ENCODE measurements around the gene JADE1. TPM values are rescaled to one million over a fixed set of nuclear protein-coding genes. Genes with fewer than 3 reads are reported as not detected.

Gene JADE1
- total RNA-seq, 6 donors from 2014 or later = 26.2 to 46.5 (median 38.1) TPM

DNA sequence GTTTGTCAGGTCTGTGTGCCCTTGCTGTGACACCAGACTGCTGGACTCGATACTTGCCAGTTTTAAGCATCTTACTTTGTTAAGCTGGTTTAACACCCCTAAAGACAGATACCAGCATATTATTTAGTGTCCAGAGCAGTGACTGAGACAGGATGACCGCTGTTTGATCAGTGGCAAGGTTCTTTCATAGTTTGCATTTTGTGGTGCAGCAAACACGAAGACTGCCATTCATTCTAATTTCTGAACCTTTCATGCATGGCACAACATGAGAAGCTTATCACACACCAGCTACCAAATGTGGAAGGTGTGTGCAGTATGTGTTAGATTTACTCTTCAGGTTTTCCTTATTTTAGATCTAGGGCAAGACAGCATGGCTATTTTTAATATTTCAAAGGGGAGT, 28.2 kb downstream of the JADE1 start:
- Histone ChIP-seq H3K27ac (no peak overlapping the region), H3K36me3 (peaks cover 0 to 36% (median 10%) of the 10 kb centered on the region in 4 donors), H3K4me1 (peaks cover 14 to 35% (median 31%) of the 10 kb centered on the region in 4 donors), H3K27me3 (no peaks in the 10 kb centered on the region), H3K9me3 (no peaks in the 10 kb centered on the region), H3K4me3 (no peak overlapping the region)
- TF ChIP-seq, protein P1, sequence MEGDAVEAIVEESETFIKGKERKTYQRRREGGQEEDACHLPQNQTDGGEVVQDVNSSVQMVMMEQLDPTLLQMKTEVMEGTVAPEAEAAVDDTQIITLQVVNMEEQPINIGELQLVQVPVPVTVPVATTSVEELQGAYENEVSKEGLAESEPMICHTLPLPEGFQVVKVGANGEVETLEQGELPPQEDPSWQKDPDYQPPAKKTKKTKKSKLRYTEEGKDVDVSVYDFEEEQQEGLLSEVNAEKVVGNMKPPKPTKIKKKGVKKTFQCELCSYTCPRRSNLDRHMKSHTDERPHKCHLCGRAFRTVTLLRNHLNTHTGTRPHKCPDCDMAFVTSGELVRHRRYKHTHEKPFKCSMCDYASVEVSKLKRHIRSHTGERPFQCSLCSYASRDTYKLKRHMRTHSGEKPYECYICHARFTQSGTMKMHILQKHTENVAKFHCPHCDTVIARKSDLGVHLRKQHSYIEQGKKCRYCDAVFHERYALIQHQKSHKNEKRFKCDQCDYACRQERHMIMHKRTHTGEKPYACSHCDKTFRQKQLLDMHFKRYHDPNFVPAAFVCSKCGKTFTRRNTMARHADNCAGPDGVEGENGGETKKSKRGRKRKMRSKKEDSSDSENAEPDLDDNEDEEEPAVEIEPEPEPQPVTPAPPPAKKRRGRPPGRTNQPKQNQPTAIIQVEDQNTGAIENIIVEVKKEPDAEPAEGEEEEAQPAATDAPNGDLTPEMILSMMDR (IDR thresholded peaks at IDR 0.05) = no peak
- TF ChIP-seq POLR2AphosphoS5 (IDR thresholded peaks at IDR 0.05) = no peak
- no peak for TF ChIP-seq EP300 (IDR thresholded peaks at IDR 0.05)
- no peak for TF ChIP-seq POLR2A (IDR thresholded peaks at IDR 0.05)
- ATAC-seq (ENCODE audit: low FRiP score in 2 of 2) (no peak), DNase-seq (no peak)
- WGBS, 2 donors = 91 to 92% methylated on average over 3 of the region's 3 CpGs

DNA sequence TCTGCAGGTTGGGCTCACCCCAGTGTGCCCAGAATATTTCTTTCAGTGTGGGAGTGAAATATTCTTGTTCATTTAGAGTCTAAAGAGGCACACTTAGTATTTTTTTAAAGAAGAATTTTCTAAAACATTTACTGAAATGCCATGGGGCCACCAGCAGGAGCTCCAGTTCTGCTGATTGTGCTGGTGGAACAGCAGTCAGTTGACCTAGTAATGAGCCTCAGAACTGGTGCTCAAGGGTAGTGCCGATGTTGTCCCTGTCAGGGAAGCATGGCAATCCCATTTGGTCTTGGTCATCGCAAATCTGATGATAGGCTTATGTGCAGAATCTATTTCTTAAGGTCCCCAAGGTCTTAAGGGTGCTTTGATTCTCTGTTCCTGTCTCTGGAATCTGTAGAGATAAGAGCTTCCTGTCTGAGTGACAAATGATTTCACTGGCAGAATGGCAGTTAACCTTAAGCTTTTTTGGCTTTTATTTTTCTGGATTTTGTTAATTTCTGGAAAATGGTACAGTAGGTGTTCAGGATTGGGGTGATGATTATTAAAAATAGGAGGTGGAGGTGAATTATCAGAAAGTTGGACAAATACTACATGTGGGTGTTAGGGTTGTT, 31.3 kb downstream of the JADE1 start:
- TF ChIP-seq, protein P1 (IDR thresholded peaks at IDR 0.05) = no peak
- no peak for TF ChIP-seq POLR2AphosphoS5 (IDR thresholded peaks at IDR 0.05)
- no peak for TF ChIP-seq POLR2A (IDR thresholded peaks at IDR 0.05)
- no peak for TF ChIP-seq EP300 (IDR thresholded peaks at IDR 0.05)
- Histone ChIP-seq H3K27ac (no peak overlapping the region), H3K4me3 (no peak overlapping the region), H3K27me3 (no peaks in the 10 kb centered on the region), H3K4me1 (peaks cover 25 to 38% (median 29%) of the 10 kb centered on the region in 4 donors), H3K9me3 (no peaks in the 10 kb centered on the region), H3K36me3 (peaks cover 0 to 40% (median 9%) of the 10 kb centered on the region in 4 donors)
- 72 to 77% methylated on average over 2 of the region's 2 CpGs for WGBS, 2 donors
- ATAC-seq (ENCODE audit: low FRiP score in 2 of 2) (no peak), DNase-seq (no peak)

DNA sequence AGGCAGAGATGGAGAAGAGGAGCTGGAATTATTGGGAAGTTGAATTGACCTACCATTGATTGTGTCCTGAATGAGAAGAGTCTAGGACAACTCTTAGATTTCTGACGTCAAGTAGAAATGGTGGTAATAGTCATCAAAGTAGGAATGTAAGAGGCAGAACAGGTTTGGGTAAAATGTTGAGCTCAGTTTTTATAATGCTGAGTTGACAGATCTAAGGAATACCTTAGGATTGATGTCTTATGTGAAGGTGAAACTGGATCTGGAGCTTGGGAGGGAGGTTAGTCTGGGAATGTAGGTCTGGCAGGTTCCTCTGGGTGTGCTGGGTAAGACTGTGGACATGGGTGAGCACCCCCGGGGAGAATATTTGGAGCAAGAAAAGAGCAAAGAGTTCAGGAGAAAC, 31.9 kb downstream of the JADE1 start:
- Histone ChIP-seq H3K27ac (no peak overlapping the region), H3K4me1 (peaks cover 22 to 38% (median 29%) of the 10 kb centered on the region in 4 donors), H3K4me3 (no peak overlapping the region), H3K27me3 (no peaks in the 10 kb centered on the region), H3K9me3 (no peaks in the 10 kb centered on the region), H3K36me3 (peaks cover 1 to 43% (median 14%) of the 10 kb centered on the region in 4 donors)
- WGBS, 2 donors = 66 to 92% methylated on average over 2 of the region's 2 CpGs
- ATAC-seq (ENCODE audit: low FRiP score in 2 of 2) (no peak), DNase-seq (no peak)
- no peak for TF ChIP-seq POLR2AphosphoS5 (IDR thresholded peaks at IDR 0.05)
- no peak for TF ChIP-seq EP300 (IDR thresholded peaks at IDR 0.05)

DNA sequence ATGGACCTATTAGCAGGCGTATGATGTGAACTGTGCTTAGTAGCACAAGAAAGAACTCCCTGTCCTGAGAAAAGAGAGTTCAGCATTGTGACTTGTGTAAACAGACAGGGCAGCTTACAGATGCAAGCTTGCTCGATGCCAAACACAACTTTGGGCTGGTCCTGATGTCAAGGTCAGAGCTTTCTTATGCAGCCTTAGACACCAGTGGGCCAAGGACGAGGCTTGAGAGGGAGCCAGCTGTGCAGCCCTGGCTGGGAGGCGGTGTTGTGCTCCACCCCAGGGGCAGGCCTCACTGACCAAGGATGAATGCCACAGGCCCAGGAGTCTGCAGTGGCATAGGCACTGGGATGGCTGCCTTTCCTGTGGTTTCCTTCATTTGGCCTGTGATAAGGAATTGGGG, 35.4 kb downstream of the JADE1 start:
- Histone ChIP-seq H3K27me3 (no peaks in the 10 kb centered on the region), H3K36me3 (peaks cover 19 to 72% (median 46%) of the 10 kb centered on the region in 4 donors), H3K4me1 (peaks cover 6 to 26% (median 25%) of the 10 kb centered on the region in 4 donors), H3K9me3 (no peaks in the 10 kb centered on the region), H3K27ac (peak overlapping the region in 3 of 4 donors; percentile 5 to 59 (median 46)), H3K4me3 (no peak overlapping the region)
- WGBS, 2 donors = 55 to 73% methylated on average over 2 to 4 of the region's 4 CpGs
- peak in 1 of 2 donors; percentile 23 for ATAC-seq (ENCODE audit: low FRiP score in 2 of 2)
- peak; percentile 21 to 24 for DNase-seq
- peak in 1 of 2 donors; percentile 31 for TF ChIP-seq POLR2AphosphoS5 (IDR thresholded peaks at IDR 0.05)
- TF ChIP-seq EP300 (IDR thresholded peaks at IDR 0.05) = no peak

DNA sequence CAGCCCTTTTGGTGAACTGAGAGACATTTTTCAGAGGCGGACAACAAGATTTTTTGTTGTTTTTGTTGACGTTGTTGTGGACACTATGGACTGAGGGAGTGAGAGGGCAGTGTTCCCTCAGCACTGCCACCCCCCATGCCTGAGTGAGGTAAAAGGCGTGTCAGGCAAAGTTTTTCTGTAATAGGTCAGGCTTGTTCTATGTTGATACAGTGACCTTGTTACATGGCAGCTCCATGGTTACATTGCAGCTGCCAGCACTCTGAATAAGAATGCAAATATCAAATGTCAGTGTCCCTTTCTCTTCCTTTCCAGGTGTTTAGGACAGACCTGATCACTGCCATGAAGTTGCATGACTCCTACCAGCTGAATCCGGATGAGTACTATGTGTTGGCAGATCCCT, 36.6 kb downstream of the JADE1 start:
- WGBS, 2 donors = 82 to 86% methylated on average over 4 of the region's 4 CpGs
- TF ChIP-seq, protein P1 (IDR thresholded peaks at IDR 0.05) = no peak
- TF ChIP-seq EP300 (IDR thresholded peaks at IDR 0.05) (no peak), POLR2AphosphoS5 (IDR thresholded peaks at IDR 0.05) (no peak), POLR2A (IDR thresholded peaks at IDR 0.05) (no peak)
- Histone ChIP-seq H3K4me1 (peaks cover 0 to 21% (median 15%) of the 10 kb centered on the region in 4 donors), H3K36me3 (peaks cover 28 to 83% (median 54%) of the 10 kb centered on the region in 4 donors), H3K9me3 (no peaks in the 10 kb centered on the region), H3K27ac (peak overlapping the region in 1 of 4 donors; percentile 52), H3K27me3 (no peaks in the 10 kb centered on the region), H3K4me3 (no peak overlapping the region)
- no peak for DNase-seq
- no peak for ATAC-seq (ENCODE audit: low FRiP score in 2 of 2)
